GM12801 (cell line): ENCODE data around the gene PDLIM5.

ENCODE experiments used
- TF ChIP-seq, protein P1 (sequence below): IDR thresholded peaks from one replicate; pipeline ENCODE4 v1.5.1; 2011; ENCODE audit warnings: control low read depth; ENCODE audit not compliant: insufficient read length; ENCODE audit errors: extremely low read depth

PDLIM5 gene

DNA sequence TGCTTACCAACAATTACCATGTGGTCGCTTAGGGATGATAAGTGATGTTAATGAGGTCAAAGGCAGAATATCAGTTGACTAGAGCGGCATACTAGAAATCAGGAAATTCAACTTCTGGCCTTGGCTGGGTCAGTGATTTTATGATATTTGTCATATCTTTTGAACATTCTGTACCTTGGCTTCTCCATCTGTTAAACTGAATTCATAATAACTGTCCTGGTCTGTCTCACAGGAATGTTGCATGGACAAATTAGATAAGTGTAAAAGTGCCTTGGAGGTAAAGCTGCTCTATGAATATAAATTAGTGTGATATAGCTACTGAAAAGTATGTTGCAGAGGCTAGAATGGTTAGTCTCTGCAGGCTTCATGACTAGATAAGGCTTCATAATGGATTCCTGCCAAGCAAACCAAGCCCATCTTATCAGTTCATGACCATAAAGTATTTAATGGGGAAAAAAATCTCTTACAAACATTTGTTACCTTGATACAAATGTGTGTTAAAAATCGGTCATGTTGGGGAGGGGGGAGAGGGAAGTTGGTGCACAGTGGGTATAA, 201.4 kb downstream of the PDLIM5 start:
- TF ChIP-seq, protein P1, sequence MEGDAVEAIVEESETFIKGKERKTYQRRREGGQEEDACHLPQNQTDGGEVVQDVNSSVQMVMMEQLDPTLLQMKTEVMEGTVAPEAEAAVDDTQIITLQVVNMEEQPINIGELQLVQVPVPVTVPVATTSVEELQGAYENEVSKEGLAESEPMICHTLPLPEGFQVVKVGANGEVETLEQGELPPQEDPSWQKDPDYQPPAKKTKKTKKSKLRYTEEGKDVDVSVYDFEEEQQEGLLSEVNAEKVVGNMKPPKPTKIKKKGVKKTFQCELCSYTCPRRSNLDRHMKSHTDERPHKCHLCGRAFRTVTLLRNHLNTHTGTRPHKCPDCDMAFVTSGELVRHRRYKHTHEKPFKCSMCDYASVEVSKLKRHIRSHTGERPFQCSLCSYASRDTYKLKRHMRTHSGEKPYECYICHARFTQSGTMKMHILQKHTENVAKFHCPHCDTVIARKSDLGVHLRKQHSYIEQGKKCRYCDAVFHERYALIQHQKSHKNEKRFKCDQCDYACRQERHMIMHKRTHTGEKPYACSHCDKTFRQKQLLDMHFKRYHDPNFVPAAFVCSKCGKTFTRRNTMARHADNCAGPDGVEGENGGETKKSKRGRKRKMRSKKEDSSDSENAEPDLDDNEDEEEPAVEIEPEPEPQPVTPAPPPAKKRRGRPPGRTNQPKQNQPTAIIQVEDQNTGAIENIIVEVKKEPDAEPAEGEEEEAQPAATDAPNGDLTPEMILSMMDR = no peak

- TF ChIP-seq, protein P1 = no peak
Measured at GRCh38 chr4:94653984-94654609, 202.4 kb downstream of the PDLIM5 start.

GRCh38 chr4:94654714-94655113, 203.0 kb downstream of the PDLIM5 start:
- TF ChIP-seq, protein P1 = no peak

GRCh38 chr4:94660614-94661013, 208.9 kb downstream of the PDLIM5 start:
- TF ChIP-seq, protein P1 = no peak

DNA sequence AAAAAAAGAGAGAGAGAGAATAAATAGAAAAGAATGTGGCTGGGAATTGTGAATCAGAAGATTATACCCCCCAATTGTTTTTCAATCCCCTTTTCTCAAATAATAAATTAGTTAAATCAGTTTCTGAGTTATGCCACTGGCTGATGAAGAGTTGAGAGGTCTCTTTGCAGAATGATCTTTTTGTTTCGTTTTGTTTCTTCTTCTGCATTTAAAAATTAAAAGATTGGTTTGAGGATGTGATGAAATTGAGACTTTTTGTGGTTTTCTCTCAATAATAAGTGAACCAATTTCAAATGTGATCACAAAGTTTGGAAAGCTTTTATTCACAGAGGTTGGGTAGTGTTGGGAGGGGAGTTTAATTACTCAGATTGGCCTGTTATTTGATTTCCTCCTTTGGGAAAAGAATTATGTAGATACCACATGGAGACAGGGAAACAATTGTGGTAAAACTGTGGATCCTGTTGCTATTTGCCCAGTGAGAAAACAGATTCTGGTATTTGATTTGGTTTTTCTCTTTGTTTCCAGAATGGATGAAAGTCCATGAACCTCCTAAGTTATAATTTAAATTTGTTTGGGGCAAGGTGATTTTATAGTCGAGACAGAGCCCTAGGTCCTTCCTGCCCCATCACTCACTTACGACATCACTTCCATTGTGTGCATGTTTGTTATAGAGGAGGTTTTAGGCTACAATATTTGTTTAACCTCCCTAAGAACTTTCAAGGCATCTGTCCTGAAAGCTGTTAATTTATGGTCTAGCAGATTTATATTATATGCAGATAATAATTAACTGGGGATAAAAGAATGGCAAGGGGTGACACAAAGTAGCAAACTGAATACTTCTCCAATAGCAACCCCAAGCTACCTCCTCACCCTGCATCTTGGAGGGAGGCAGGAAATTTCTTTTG, 214.0 kb downstream of the PDLIM5 start:
- TF ChIP-seq, protein P1 = no peak

- TF ChIP-seq, protein P1 = no peak
Measured at GRCh38 chr4:94668724-94669123, 217.0 kb downstream of the PDLIM5 start.
